Karpas-422 (cell line): ENCODE data around the gene RBMXL3. TPM values are rescaled to one million over a fixed set of nuclear protein-coding genes. Genes with fewer than 3 reads are reported as not detected.

Experiments used
- DNase-seq: peaks from one replicate; pipeline ENCODE4 v3.0.0-alpha.2; 2015
- H2AFZ ChIP-seq: fragments of 200-600 bp; sonication (generic); 2 replicates; pipeline ENCODE4 v1.6.1; 2014; ENCODE audit warnings: antibody characterized with exemption, low read length, mixed read lengths
- H3K27ac ChIP-seq: fragments of 200-600 bp; sonication (generic); 2 replicates; pipeline ENCODE4 v1.5.1; 2014; ENCODE audit warnings: mild to moderate bottlenecking, low read length, moderate library complexity
- H3K27me3 ChIP-seq: fragments of 200-600 bp; sonication (generic); 2 replicates; pipeline ENCODE4 v1.6.1; 2014; ENCODE audit warnings: low read length, mixed read lengths
- H3K36me3 ChIP-seq: fragments of 200-600 bp; sonication (generic); 2 replicates; pipeline ENCODE4 v1.6.1; 2014; ENCODE audit warnings: low read length, mixed read lengths; ENCODE audit not compliant: insufficient read depth
- H3K4me1 ChIP-seq: fragments of 200-600 bp; sonication (generic); 2 replicates; pipeline ENCODE4 v1.6.1; 2014; ENCODE audit warnings: mild to moderate bottlenecking, low read length, mixed read lengths
- H3K4me2 ChIP-seq: fragments of 200-600 bp; sonication (generic); 2 replicates; pipeline ENCODE4 v1.6.1; 2014; ENCODE audit warnings: low read length, low read depth, mild to moderate bottlenecking; ENCODE audit not compliant: poor library complexity, severe bottlenecking
- H3K4me3 ChIP-seq: fragments of 200-600 bp; sonication (generic); 2 replicates; pipeline ENCODE4 v1.5.1; 2014; ENCODE audit warnings: mild to moderate bottlenecking, antibody characterized with exemption, low read length, mixed read lengths
- H3K79me2 ChIP-seq: fragments of 200-600 bp; sonication (generic); 2 replicates; pipeline ENCODE4 v1.6.1; 2014; ENCODE audit warnings: mild to moderate bottlenecking, low read length, mixed read lengths
- H3K9ac ChIP-seq: fragments of 200-600 bp; sonication (generic); 2 replicates; pipeline ENCODE4 v1.6.0; 2014; ENCODE audit warnings: low read length
- H3K9me2 ChIP-seq: fragments of 200-600 bp; sonication (generic), shearing (Covaris generic); replicated peaks from 2 replicates; pipeline ENCODE4 v1.6.0; 2014; ENCODE audit warnings: mild to moderate bottlenecking, low read length, moderate library complexity; ENCODE audit not compliant: insufficient read depth
- H3K9me3 ChIP-seq: fragments of 300-700, 200-600 bp; sonication (generic); 2 replicates; pipeline ENCODE4 v1.6.1; 2014; ENCODE audit warnings: low read length, mixed read lengths
- H4K20me1 ChIP-seq: fragments of 200-600 bp; sonication (generic); 2 replicates; pipeline ENCODE4 v1.6.1; 2014; ENCODE audit warnings: mild to moderate bottlenecking, antibody characterized with exemption, low read length, low read depth; ENCODE audit not compliant: insufficient read depth
- total RNA-seq: library from RNA; depleted of rRNA; stranded (reverse); fragments of >200 nt; shearing (Covaris generic); gene quantifications from 2 replicates; pipeline ENCODE4 v1.2.3, GENCODE V29; 2014; ENCODE audit warnings: low replicate concordance; rRNA removed

RBMXL3 gene
- total RNA-seq: not detected in 2 replicates

DNA sequence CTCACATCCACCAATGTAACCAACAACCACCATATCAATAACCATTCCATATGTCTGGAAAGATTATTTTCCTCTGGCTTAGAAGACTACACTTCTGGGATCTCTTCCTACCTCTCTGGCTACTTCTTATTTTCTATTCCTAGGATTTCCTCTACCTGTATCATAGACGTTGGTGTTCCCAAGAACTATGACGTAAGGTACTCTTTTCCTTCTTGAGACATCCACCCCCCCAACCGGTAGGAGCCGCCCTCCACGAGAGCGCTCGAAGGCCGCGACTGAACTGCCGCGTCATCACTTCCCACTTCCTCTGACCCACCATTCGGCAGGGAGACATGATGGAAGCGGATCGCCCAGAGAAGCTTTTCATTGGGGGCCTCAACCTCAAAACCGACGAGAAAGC, at the start of gene RBMXL3:
TSS of gene RBMXL3 (plus strand) at position 301 of the 400 bp plus-strand sequence. CDS start at position 333, 32 bp downstream.
- Histone ChIP-seq H3K4me2 (no peak within 1 kb of the TSS), H3K27me3 (no peaks in the 10 kb centered on the region), H3K27ac (no peak within 1 kb of the TSS), H3K79me2 (no peaks in the 10 kb centered on the region), H2AFZ (no peak within 1 kb of the TSS), H3K4me3 (no peak within 1 kb of the TSS), H3K9ac (no peak within 1 kb of the TSS), H3K9me3 (no peaks in the 10 kb centered on the region; the same call in 1 of the 2 replicates), H3K9me2 (no peaks in the 10 kb centered on the region), H3K4me1 (no peaks in the 10 kb centered on the region), H4K20me1 (no peaks in the 10 kb centered on the region), H3K36me3 (no peaks in the 10 kb centered on the region)
- no peak for DNase-seq

DNA sequence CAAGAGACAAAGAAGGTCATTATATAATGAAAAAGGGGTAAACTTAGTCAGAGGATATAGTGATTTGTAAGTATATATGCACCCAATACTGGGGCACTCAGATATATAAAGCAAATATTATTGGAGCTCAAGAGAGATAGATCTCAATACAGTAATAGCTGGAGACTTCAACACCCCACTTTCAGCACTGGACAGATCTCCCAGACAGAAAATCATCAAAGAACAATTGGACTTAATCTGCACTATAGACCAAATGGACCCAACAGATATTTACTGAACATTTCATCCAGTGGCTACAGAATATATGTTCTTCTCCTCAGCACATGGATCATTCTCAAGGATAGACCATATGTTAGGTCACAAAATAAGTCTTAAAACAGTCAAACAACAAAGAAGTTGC, 47.2 kb upstream of the RBMXL3 start:
- Histone ChIP-seq H3K27ac (no peak overlapping the region), H3K4me2 (no peak overlapping the region), H3K9me2 (no peaks in the 10 kb centered on the region), H3K9ac (no peak overlapping the region), H2AFZ (no peak overlapping the region), H3K9me3 (no peaks in the 10 kb centered on the region), H3K4me3 (no peak overlapping the region), H4K20me1 (no peaks in the 10 kb centered on the region), H3K4me1 (no peaks in the 10 kb centered on the region), H3K79me2 (no peaks in the 10 kb centered on the region), H3K27me3 (no peaks in the 10 kb centered on the region), H3K36me3 (no peaks in the 10 kb centered on the region)
- no peak for DNase-seq

DNA sequence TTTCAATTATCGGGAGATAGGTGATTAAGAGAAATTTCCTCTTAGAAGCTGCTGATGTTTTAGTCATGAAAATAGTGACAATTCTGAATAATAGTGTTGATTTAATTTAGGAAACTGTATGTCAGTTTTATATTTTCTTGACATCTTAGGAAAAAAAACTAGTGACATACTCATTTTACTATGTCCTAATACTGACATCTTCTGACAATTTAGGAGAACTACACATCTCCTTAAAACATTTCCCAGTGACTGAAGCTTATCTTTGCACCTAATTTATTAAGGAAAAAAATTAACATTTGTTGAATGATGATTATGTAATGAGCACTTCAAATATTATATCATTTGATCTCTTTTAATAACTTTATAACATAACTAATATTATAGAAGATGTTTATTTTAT, 42.0 kb upstream of the RBMXL3 start:
- no peaks in the 10 kb centered on the region for H3K36me3 ChIP-seq
- no peaks in the 10 kb centered on the region for H3K79me2 ChIP-seq
- H3K9me3 ChIP-seq: no peaks in the 10 kb centered on the region
- peak; percentile 60 for DNase-seq
- no peak overlapping the region for H3K27ac ChIP-seq
- no peak overlapping the region for H2AFZ ChIP-seq
- H3K9me2 ChIP-seq: no peaks in the 10 kb centered on the region
- H3K27me3 ChIP-seq: no peaks in the 10 kb centered on the region
- no peak overlapping the region for H3K9ac ChIP-seq
- no peak overlapping the region for H3K4me2 ChIP-seq
- no peaks in the 10 kb centered on the region for H4K20me1 ChIP-seq
- no peaks in the 10 kb centered on the region for H3K4me1 ChIP-seq
- no peak overlapping the region for H3K4me3 ChIP-seq

DNA sequence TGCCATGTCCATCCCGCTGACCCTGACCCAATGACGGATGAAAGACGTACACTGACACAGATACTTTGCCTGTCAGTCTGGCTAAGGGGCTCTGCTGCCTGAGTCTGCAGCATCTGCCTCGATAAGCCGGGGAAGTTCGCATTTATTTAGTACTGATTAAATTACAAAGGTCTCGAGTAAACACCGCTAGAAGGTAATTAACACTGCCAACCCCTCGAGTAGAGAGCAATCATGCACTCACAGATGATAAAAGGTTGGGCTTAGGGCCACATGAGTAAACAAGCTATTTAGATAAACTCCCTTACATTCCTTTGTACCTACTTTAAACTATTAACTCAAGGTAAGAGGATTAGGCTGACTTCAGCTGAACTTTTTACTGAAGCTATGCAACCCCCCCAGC, 16.0 kb upstream of the RBMXL3 start:
- Histone ChIP-seq H3K27me3 (no peaks in the 10 kb centered on the region), H3K36me3 (no peaks in the 10 kb centered on the region), H3K4me2 (no peak overlapping the region), H3K9me2 (no peaks in the 10 kb centered on the region), H3K4me1 (no peaks in the 10 kb centered on the region), H2AFZ (no peak overlapping the region), H3K9me3 (no peaks in the 10 kb centered on the region), H3K79me2 (no peaks in the 10 kb centered on the region), H4K20me1 (no peaks in the 10 kb centered on the region), H3K27ac (no peak overlapping the region), H3K9ac (no peak overlapping the region), H3K4me3 (no peak overlapping the region)
- DNase-seq: no peak

DNA sequence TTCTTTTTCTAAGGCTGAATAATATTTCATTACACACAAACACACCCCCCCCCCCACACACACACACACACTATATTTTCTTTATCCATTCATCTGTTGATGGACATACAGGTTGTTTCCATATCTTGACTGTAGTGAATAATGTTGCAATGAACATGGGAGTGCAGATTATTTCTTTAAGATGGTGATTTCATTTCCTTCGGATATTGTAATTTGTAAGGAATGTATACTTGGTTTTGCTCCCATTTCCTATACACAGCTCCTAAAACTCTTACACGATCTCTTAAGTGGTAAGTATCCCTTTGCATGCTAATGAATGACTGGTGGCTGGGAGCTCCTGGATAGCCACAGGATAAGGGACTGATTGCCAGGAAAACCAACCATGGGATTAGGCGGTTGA, 14.7 kb upstream of the RBMXL3 start:
- H3K79me2 ChIP-seq: no peaks in the 10 kb centered on the region
- no peaks in the 10 kb centered on the region for H3K4me1 ChIP-seq
- no peak overlapping the region for H3K27ac ChIP-seq
- no peak overlapping the region for H3K4me3 ChIP-seq
- no peak for DNase-seq
- H3K9me2 ChIP-seq: no peaks in the 10 kb centered on the region
- no peak overlapping the region for H2AFZ ChIP-seq
- no peak overlapping the region for H3K4me2 ChIP-seq
- H4K20me1 ChIP-seq: no peaks in the 10 kb centered on the region
- no peaks in the 10 kb centered on the region for H3K27me3 ChIP-seq
- H3K36me3 ChIP-seq: no peaks in the 10 kb centered on the region
- no peak overlapping the region for H3K9ac ChIP-seq
- H3K9me3 ChIP-seq: no peaks in the 10 kb centered on the region

DNA sequence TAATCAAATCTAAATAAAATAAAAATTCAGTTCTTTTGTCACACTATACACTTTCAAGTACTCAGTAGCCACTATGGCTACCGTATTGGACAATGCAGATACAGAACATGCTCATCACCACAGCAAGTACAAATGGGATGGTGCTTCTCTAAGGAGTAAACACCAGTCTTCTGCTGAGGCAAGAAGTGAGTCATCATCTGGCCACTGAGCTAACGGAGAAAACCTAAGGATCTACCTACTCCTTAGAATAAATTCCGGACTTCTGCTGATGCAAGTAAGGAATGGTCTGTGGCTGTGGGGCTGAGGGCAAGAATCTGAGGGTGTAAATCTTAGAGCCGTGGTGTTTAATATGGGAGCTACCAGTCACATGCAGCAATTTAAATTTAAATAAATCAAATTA, 11.3 kb upstream of the RBMXL3 start:
- Histone ChIP-seq H3K27ac (no peak overlapping the region), H2AFZ (no peak overlapping the region), H3K36me3 (no peaks in the 10 kb centered on the region), H3K79me2 (no peaks in the 10 kb centered on the region), H3K4me3 (no peak overlapping the region), H3K4me1 (no peaks in the 10 kb centered on the region), H3K27me3 (no peaks in the 10 kb centered on the region), H3K4me2 (no peak overlapping the region), H3K9me2 (no peaks in the 10 kb centered on the region), H3K9ac (no peak overlapping the region), H3K9me3 (no peaks in the 10 kb centered on the region), H4K20me1 (no peaks in the 10 kb centered on the region)
- no peak for DNase-seq

DNA sequence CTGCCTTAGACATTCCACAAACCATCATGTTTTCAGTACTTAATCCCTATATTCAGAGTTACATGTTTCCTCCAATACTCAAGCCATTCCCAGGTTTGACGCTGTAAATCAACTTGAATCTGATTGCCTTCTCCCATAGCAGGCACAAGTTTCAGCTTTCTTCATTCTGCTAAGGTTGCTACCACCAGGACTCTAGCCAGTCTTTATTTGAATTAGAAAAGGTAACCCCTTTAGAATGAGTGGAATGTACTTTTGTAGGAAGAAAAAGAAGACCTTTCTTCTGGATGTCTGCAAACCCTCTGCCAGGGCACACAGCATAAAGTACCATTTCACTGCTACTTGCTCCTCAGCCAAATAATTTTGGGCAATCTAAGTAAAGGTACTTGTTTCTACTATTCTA, 10.7 kb upstream of the RBMXL3 start:
- no peak for DNase-seq
- H3K9me2 ChIP-seq: no peaks in the 10 kb centered on the region

DNA sequence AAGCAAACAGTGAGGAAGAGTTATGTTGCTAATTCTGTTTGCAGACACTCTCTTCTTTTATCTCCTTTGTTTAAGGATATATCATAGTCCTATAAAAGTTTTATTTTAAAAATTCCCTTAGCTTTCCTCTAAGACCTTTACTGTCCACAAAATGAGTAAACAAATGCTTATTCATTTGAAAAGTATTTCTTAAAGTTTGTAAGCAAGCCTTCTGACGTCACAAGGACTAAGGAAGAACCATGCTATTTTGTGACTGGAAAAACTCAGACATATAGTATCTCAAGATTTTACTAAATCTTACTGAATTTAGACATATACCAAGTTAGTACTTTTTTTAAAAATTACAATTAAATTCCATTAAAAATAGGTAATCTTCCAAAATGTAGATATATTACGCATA, 5.2 kb upstream of the RBMXL3 start:
- Histone ChIP-seq H2AFZ (no peak overlapping the region), H4K20me1 (no peaks in the 10 kb centered on the region), H3K79me2 (no peaks in the 10 kb centered on the region), H3K9ac (no peak overlapping the region), H3K9me3 (no peaks in the 10 kb centered on the region), H3K4me1 (no peaks in the 10 kb centered on the region), H3K9me2 (no peaks in the 10 kb centered on the region), H3K27me3 (no peaks in the 10 kb centered on the region), H3K4me2 (no peak overlapping the region), H3K4me3 (no peak overlapping the region), H3K36me3 (no peaks in the 10 kb centered on the region), H3K27ac (no peak overlapping the region)
- no peak for DNase-seq

More for the DNA sequence above, 10.7 kb upstream of the RBMXL3 start:
- no peak overlapping the region for H3K27ac ChIP-seq
- no peaks in the 10 kb centered on the region for H4K20me1 ChIP-seq
- no peak overlapping the region for H3K4me2 ChIP-seq
- no peaks in the 10 kb centered on the region for H3K36me3 ChIP-seq
- no peaks in the 10 kb centered on the region for H3K27me3 ChIP-seq
- H3K79me2 ChIP-seq: no peaks in the 10 kb centered on the region
- H3K4me3 ChIP-seq: no peak overlapping the region
- H3K4me1 ChIP-seq: no peaks in the 10 kb centered on the region
- H2AFZ ChIP-seq: no peak overlapping the region
- H3K9me3 ChIP-seq: no peaks in the 10 kb centered on the region
- no peak overlapping the region for H3K9ac ChIP-seq
